Measurements from ENCODE around the gene DMTF1. TPM values are rescaled to one million over a fixed set of nuclear protein-coding genes. Genes with fewer than 3 reads are reported as not detected.
"Not testable (repeated sequence)": the region's sequence is repeated elsewhere in the genome, so short reads cannot be mapped to it uniquely, and the experiment has no call there.

The DMTF1 gene
- total and polyA plus RNA-seq, 2 of the 4 experiments (the other 2 are of a cell fraction) = 59.0 to 69.0 TPM

DNA sequence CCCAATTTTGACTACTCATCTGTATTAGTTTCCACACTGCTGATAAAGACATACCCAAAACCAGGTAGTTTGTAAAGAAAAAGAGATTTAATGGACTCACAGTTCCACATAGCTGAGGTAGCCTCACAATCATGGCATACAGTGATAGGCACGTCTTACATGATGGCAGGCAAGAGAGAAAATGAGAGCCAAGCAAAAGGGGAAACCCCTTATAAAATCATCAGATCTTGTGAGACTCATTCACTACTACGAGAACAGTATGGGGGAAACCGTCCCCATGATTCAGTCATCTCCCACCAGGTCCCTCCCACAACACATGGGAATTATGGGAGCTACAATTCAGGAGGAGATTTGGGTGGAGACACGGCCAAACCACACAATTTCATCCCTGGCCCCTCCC lies 51.7 kb downstream of the DMTF1 start:
- H3K18ac ChIP-seq (ENCODE audit: low read depth, low read length); CTCF ChIA-PET; H3K4ac ChIP-seq (ENCODE audit: low read depth, low read length); H4K91ac ChIP-seq (ENCODE audit: insufficient read depth, low read depth, low read length); H2AK5ac ChIP-seq (ENCODE audit: low read depth, low read length); H4K5ac ChIP-seq (ENCODE audit: low read depth, low read length); H3K4me1 ChIP-seq (ENCODE audit: control insufficient read depth, insufficient read depth, low read length); H3K9ac ChIP-seq (ENCODE audit: low read depth, low read length); H2BK5ac ChIP-seq (ENCODE audit: low read depth, low read length, poor library complexity, severe bottlenecking); H3K14ac ChIP-seq (replicated peaks; ENCODE audit: low read depth, low read length); DNase-seq; H3K27ac ChIP-seq (ENCODE audit: insufficient read depth, low read length); H2BK15ac ChIP-seq (ENCODE audit: low read depth, low read length); H2BK120ac ChIP-seq (ENCODE audit: low read depth, low read length); BruUV-seq (replicated peaks); POLR2A ChIA-PET (ENCODE audit: unreplicated experiment); H4K8ac ChIP-seq (ENCODE audit: low read depth in 2 of 2, low read length in 2 of 2); H3K9me1 ChIP-seq (ENCODE audit: insufficient read depth, low read length); H2BK20ac ChIP-seq (ENCODE audit: low read depth, low read length); H3K4me2 ChIP-seq (ENCODE audit: low read depth, low read length); H3K27me3 ChIP-seq (ENCODE audit: control insufficient read depth, insufficient read depth, low read length); H2AK9ac ChIP-seq (replicated peaks; ENCODE audit: low read depth, low read length, poor library complexity); dilution Hi-C loops (cut with HindIII; ENCODE audit: low sequenced_read_pairs, unreplicated experiment); H3K56ac ChIP-seq (ENCODE audit: extremely low read depth, insufficient read depth, low read length); H2AFZ ChIP-seq (replicated peaks; ENCODE audit: low read length, poor library complexity); in situ Hi-C loops (cut with MboI; ENCODE audit: low sequenced_read_pairs); H3K4me3 ChIP-seq (ENCODE audit: insufficient read depth, low read depth, low read length); ATAC-seq (ENCODE audit: low read depth); intact Hi-C loops (cut with micrococcal nuclease); H3K23ac ChIP-seq (ENCODE audit: low read depth, low read length): not testable (repeated sequence)
- Histone ChIP-seq H4K20me1 (ENCODE audit: insufficient read depth, low read length) (peaks cover 19% of the 10 kb centered on the region), H3K36me3 (ENCODE audit: control insufficient read depth, insufficient read depth, low read length) (peaks cover 18% of the 10 kb centered on the region), H3K79me1 (ENCODE audit: low read depth in 1 of 2, low read length in 2 of 2) (peaks cover 30 to 56% of the 10 kb centered on the region in 2 experiments), H3K9me3 (ENCODE audit: control insufficient read depth, insufficient read depth, low read length) (peaks cover 14% of the 10 kb centered on the region)
- WGBS, 2 experiments (ENCODE audit: extremely low coverage in 2 of 2, insufficient read length in 1 of 2) = no CpG with 5 or more reads among the region's 4 CpGs

Data from IMR-90 (cell line).